Activated naive CD4-positive, alpha-beta T cell treated with anti-CD3 and anti-CD28 coated beads, Interleukin-2, amount 10 ng/mL, durations not matched to agents 7 days and 5 days (primary cell): ENCODE results near the gene ZDHHC11.
"Not testable (repeated sequence)": the region's sequence is repeated elsewhere in the genome, so short reads cannot be mapped to it uniquely, and the experiment has no call there.

ENCODE experiments used
- CTCF ChIA-PET: fragments of 350-600 bp; sonication (Branson Sonifier 250); formaldehyde crosslinking; loops from one replicate; lab custom pipeline; 2021; ENCODE audit warnings: antibody characterized with exemption; lab: Charles Lee
- DNase-seq: peaks from one replicate; pipeline ENCODE4 v3.0.0-alpha.2; 2020
- H3K27ac Mint-ChIP-seq: one replicate; pipeline ENCODE4 v1.8.0; 2021; ENCODE audit warnings: mild to moderate bottlenecking, moderate library complexity, mixed read lengths
- H3K27me3 Mint-ChIP-seq: one replicate; pipeline ENCODE4 v1.8.0; 2021; ENCODE audit warnings: mild to moderate bottlenecking, mixed read lengths
- H3K36me3 Mint-ChIP-seq: one replicate; pipeline ENCODE4 v1.8.0; 2021; ENCODE audit warnings: mixed read lengths
- H3K4me1 Mint-ChIP-seq: one replicate; pipeline ENCODE4 v1.8.0; 2021; ENCODE audit warnings: mixed read lengths
- H3K4me3 Mint-ChIP-seq: one replicate; pipeline ENCODE4 v1.8.0; 2021; ENCODE audit warnings: mild to moderate bottlenecking, moderate library complexity, mixed read lengths
- H3K9me3 Mint-ChIP-seq: one replicate; pipeline ENCODE4 v1.8.0; 2021; ENCODE audit warnings: mixed read lengths

ZDHHC11 gene

GRCh38 chr5:757931-758697 lies 92.7 kb downstream of the ZDHHC11 start:
- DNase-seq = no peak
- Mint-ChIP-seq H3K36me3 (no peaks in the 10 kb centered on the region), H3K27ac (no peak overlapping the region), H3K4me1 (peaks cover 3% of the 10 kb centered on the region), H3K27me3 (peaks cover 5% of the 10 kb centered on the region), H3K4me3 (no peak overlapping the region), H3K9me3 (no peaks in the 10 kb centered on the region)
- CTCF ChIA-PET = no interaction called here

- H3K9me3 Mint-ChIP-seq = no peaks in the 10 kb centered on the region
- CTCF ChIA-PET = no interaction called here
- no peak for DNase-seq
- no peak overlapping the region for H3K4me3 Mint-ChIP-seq
- no peaks in the 10 kb centered on the region for H3K36me3 Mint-ChIP-seq
- H3K27me3 Mint-ChIP-seq = peaks cover 5% of the 10 kb centered on the region
- no peak overlapping the region for H3K27ac Mint-ChIP-seq
- H3K4me1 Mint-ChIP-seq = peaks cover 3% of the 10 kb centered on the region
These were observed 93.3 kb downstream of the ZDHHC11 start for GRCh38 chr5:757346-757930.

GRCh38 chr5:756865-757345 lies 93.9 kb downstream of the ZDHHC11 start:
- Mint-ChIP-seq H3K9me3 (no peaks in the 10 kb centered on the region), H3K4me1 (peaks cover 3% of the 10 kb centered on the region), H3K27me3 (peaks cover 5% of the 10 kb centered on the region), H3K27ac (no peak overlapping the region), H3K4me3 (no peak overlapping the region), H3K36me3 (no peaks in the 10 kb centered on the region)
- DNase-seq = no peak
- CTCF ChIA-PET = no interaction called here

GRCh38 chr5:756171-756570 lies 94.6 kb downstream of the ZDHHC11 start:
- CTCF ChIA-PET = no interaction called here
- no peaks in the 10 kb centered on the region for H3K9me3 Mint-ChIP-seq
- H3K4me1 Mint-ChIP-seq = peaks cover 3% of the 10 kb centered on the region
- DNase-seq = no peak
- H3K27ac Mint-ChIP-seq = no peak overlapping the region
- no peak overlapping the region for H3K4me3 Mint-ChIP-seq
- no peaks in the 10 kb centered on the region for H3K36me3 Mint-ChIP-seq
- H3K27me3 Mint-ChIP-seq = peaks cover 5% of the 10 kb centered on the region

GRCh38 chr5:754143-754632 lies 96.6 kb downstream of the ZDHHC11 start:
- H3K36me3 Mint-ChIP-seq, H3K27ac Mint-ChIP-seq, H3K9me3 Mint-ChIP-seq, CTCF ChIA-PET, H3K4me3 Mint-ChIP-seq, DNase-seq, H3K4me1 Mint-ChIP-seq, H3K27me3 Mint-ChIP-seq: not testable (repeated sequence)

GRCh38 chr5:753567-754142 lies 97.1 kb downstream of the ZDHHC11 start:
- CTCF ChIA-PET, DNase-seq, H3K27ac Mint-ChIP-seq, H3K27me3 Mint-ChIP-seq, H3K9me3 Mint-ChIP-seq, H3K36me3 Mint-ChIP-seq, H3K4me3 Mint-ChIP-seq, H3K4me1 Mint-ChIP-seq: not testable (repeated sequence)

- H3K9me3 Mint-ChIP-seq, H3K36me3 Mint-ChIP-seq, H3K4me1 Mint-ChIP-seq, H3K4me3 Mint-ChIP-seq, DNase-seq, CTCF ChIA-PET, H3K27ac Mint-ChIP-seq, H3K27me3 Mint-ChIP-seq: not testable (repeated sequence)
These were observed 98.2 kb downstream of the ZDHHC11 start for GRCh38 chr5:752532-753115.

GRCh38 chr5:751992-752391 lies 98.8 kb downstream of the ZDHHC11 start:
- H3K4me3 Mint-ChIP-seq, CTCF ChIA-PET, H3K27ac Mint-ChIP-seq, H3K36me3 Mint-ChIP-seq, H3K27me3 Mint-ChIP-seq, DNase-seq, H3K9me3 Mint-ChIP-seq, H3K4me1 Mint-ChIP-seq: not testable (repeated sequence)

GRCh38 chr5:751496-751895 lies 99.3 kb downstream of the ZDHHC11 start:
- Mint-ChIP-seq H3K27ac (no peak overlapping the region), H3K4me1 (no peaks in the 10 kb centered on the region), H3K27me3 (no peaks in the 10 kb centered on the region), H3K36me3 (no peaks in the 10 kb centered on the region), H3K4me3 (no peak overlapping the region), H3K9me3 (no peaks in the 10 kb centered on the region)
- CTCF ChIA-PET = no interaction called here
- DNase-seq = no peak

- CTCF ChIA-PET, H3K27ac Mint-ChIP-seq, H3K36me3 Mint-ChIP-seq, H3K4me3 Mint-ChIP-seq, H3K4me1 Mint-ChIP-seq, DNase-seq, H3K9me3 Mint-ChIP-seq, H3K27me3 Mint-ChIP-seq: not testable (repeated sequence)
These were observed 100.6 kb downstream of the ZDHHC11 start for GRCh38 chr5:750226-750625.

GRCh38 chr5:749101-749670 lies 101.6 kb downstream of the ZDHHC11 start:
- Mint-ChIP-seq H3K36me3 (no peaks in the 10 kb centered on the region), H3K27ac (no peak overlapping the region), H3K4me3 (no peak overlapping the region), H3K4me1 (no peaks in the 10 kb centered on the region), H3K27me3 (no peaks in the 10 kb centered on the region), H3K9me3 (no peaks in the 10 kb centered on the region)
- CTCF ChIA-PET = no interaction called here
- no peak for DNase-seq

- not testable (repeated sequence) for DNase-seq, H3K27me3 Mint-ChIP-seq, H3K9me3 Mint-ChIP-seq
These were observed 102.5 kb downstream of the ZDHHC11 start for GRCh38 chr5:748011-748980.

GRCh38 chr5:747303-747844 lies 103.4 kb downstream of the ZDHHC11 start:
- H3K4me1 Mint-ChIP-seq, CTCF ChIA-PET, H3K4me3 Mint-ChIP-seq: not testable (repeated sequence)

More at GRCh38 chr5:748011-748980, 102.5 kb downstream of the ZDHHC11 start:
- H3K27ac Mint-ChIP-seq, CTCF ChIA-PET, H3K4me1 Mint-ChIP-seq, H3K36me3 Mint-ChIP-seq, H3K4me3 Mint-ChIP-seq: not testable (repeated sequence)

More at GRCh38 chr5:747303-747844, 103.4 kb downstream of the ZDHHC11 start:
- not testable (repeated sequence) for H3K9me3 Mint-ChIP-seq, DNase-seq, H3K27me3 Mint-ChIP-seq, H3K27ac Mint-ChIP-seq, H3K36me3 Mint-ChIP-seq
